CD14-positive monocyte (primary cell): ENCODE measurements around the gene FAM184A. TPM values are rescaled to one million over a fixed set of nuclear protein-coding genes. Genes with fewer than 3 reads are reported as not detected.

Experiments used
- DNase-seq, 3 donors: peaks; one replicate each; pipeline ENCODE4 v3.0.0-alpha.2; 2011 to 2022
- H2AFZ ChIP-seq: 2 replicates; pipeline ENCODE4 v1.6.0; 2012; ENCODE audit warnings: mild to moderate bottlenecking, low read depth, low read length, inconsistent platforms; ENCODE audit not compliant: insufficient read depth, poor library complexity, severe bottlenecking
- H3K27ac ChIP-seq, 2 donors: 1 replicate in 1 of 2; 2 replicates in 1 of 2; pipeline ENCODE4 v1.5.1; 2012 to 2013; ENCODE audit warnings: low read length in 2 of 2, control low read depth in 1 of 2, inconsistent platforms in 1 of 2, low read depth in 1 of 2, mild to moderate bottlenecking in 1 of 2
- H3K27me3 ChIP-seq, 2 donors: one replicate each; pipeline versions ENCODE4 v1.6.0 to v1.6.1; 2011 to 2013; ENCODE audit warnings: low read length in 2 of 2; ENCODE audit not compliant: control insufficient read depth in 2 of 2, insufficient read depth in 2 of 2
- H3K36me3 ChIP-seq, 2 donors: replicated peaks in 1 of 2; 1 replicate in 1 of 2; 2 replicates in 1 of 2; pipeline versions ENCODE4 v1.5.1 to v1.6.1; 2012 to 2013; ENCODE audit warnings: low read length in 2 of 2, control low read depth in 1 of 2, inconsistent platforms in 1 of 2, mild to moderate bottlenecking in 1 of 2; ENCODE audit not compliant: insufficient read depth in 2 of 2, control insufficient read depth in 1 of 2
- H3K4me1 ChIP-seq, 2 donors: 1 replicate in 1 of 2; 2 replicates in 1 of 2; pipeline versions ENCODE4 v1.5.1 to v1.6.1; 2012 to 2013; ENCODE audit warnings: low read length in 2 of 2, control low read depth in 1 of 2, inconsistent platforms in 1 of 2, mild to moderate bottlenecking in 1 of 2, moderate library complexity in 1 of 2; ENCODE audit not compliant: insufficient read depth in 2 of 2, control insufficient read depth in 1 of 2
- H3K4me2 ChIP-seq: replicated peaks from 2 replicates; pipeline ENCODE3; 2012; ENCODE audit warnings: low read length, moderate library complexity, mild to moderate bottlenecking; ENCODE audit not compliant: poor library complexity, severe bottlenecking; ENCODE audit errors: extremely low read depth
- H3K4me3 ChIP-seq, 3 experiments: fragments of 200-600 bp in 1 of 3; sonication (generic) in 1 of 3; replicated peaks in 1 of 3; 1 replicate in 2 of 3; 2 replicates in 1 of 3; pipeline ENCODE4 v1.5.1; 2011 to 2013; ENCODE audit warnings: low read length in 3 of 3, mild to moderate bottlenecking in 3 of 3, control low read depth in 2 of 3, low read depth in 2 of 3, inconsistent platforms in 1 of 3, moderate library complexity in 1 of 3
- H3K79me2 ChIP-seq: 2 replicates; pipeline ENCODE4 v1.6.0; 2012; ENCODE audit warnings: mild to moderate bottlenecking, control low read depth, inconsistent platforms, low read length, moderate library complexity; ENCODE audit not compliant: insufficient read depth
- H3K9ac ChIP-seq: 2 replicates; pipeline ENCODE4 v1.6.0; 2017; ENCODE audit warnings: low read length, mild to moderate bottlenecking; ENCODE audit not compliant: insufficient read depth, poor library complexity, severe bottlenecking
- H3K9me3 ChIP-seq, 2 donors: replicated peaks in 1 of 2; 1 replicate in 1 of 2; 2 replicates in 1 of 2; pipeline versions ENCODE4 v1.5.1 to v1.6.1; 2012 to 2013; ENCODE audit warnings: low read length in 2 of 2, control low read depth in 1 of 2; ENCODE audit not compliant: control insufficient read depth in 1 of 2, insufficient read depth in 1 of 2
- H4K20me1 ChIP-seq: 2 replicates; pipeline ENCODE4 v1.6.0; 2012; ENCODE audit warnings: mild to moderate bottlenecking, low read length, control low read depth, moderate library complexity; ENCODE audit not compliant: insufficient read depth
- H3K27ac Mint-ChIP-seq, 7 donors: one replicate each; pipeline ENCODE4 v1.8.0; 2020; ENCODE audit warnings: mild to moderate bottlenecking in 7 of 7, mixed read lengths in 7 of 7, moderate library complexity in 6 of 7, inconsistent platforms in 2 of 7
- H3K27me3 Mint-ChIP-seq, 3 donors: one replicate each; pipeline ENCODE4 v1.8.0; 2021 to 2022; ENCODE audit warnings: low read depth in 3 of 3, mild to moderate bottlenecking in 3 of 3, mixed read lengths in 3 of 3, moderate library complexity in 3 of 3, inconsistent platforms in 1 of 3
- H3K36me3 Mint-ChIP-seq, 2 donors: one replicate each; pipeline ENCODE4 v1.8.0; 2020; ENCODE audit warnings: mixed read lengths in 2 of 2, inconsistent platforms in 1 of 2, mild to moderate bottlenecking in 1 of 2
- H3K4me1 Mint-ChIP-seq: one replicate; pipeline ENCODE4 v1.8.0; 2020; ENCODE audit warnings: mild to moderate bottlenecking, mixed read lengths
- H3K4me3 Mint-ChIP-seq, 2 donors: one replicate each; pipeline ENCODE4 v1.8.0; 2020; ENCODE audit warnings: mild to moderate bottlenecking in 2 of 2, mixed read lengths in 2 of 2, moderate library complexity in 1 of 2
- H3K9me3 Mint-ChIP-seq, 7 donors: one replicate each; pipeline ENCODE4 v1.8.0; 2020 to 2022; ENCODE audit warnings: mixed read lengths in 7 of 7, mild to moderate bottlenecking in 6 of 7, moderate library complexity in 6 of 7, inconsistent platforms in 2 of 7
- CTCF ChIP-seq: fragments of 200-600 bp; IDR thresholded peaks from one replicate; pipeline ENCODE4 v1.8.0; 2022; ENCODE audit warnings: antibody characterized with exemption, mild to moderate bottlenecking
- WGBS: methylation state at CpG from one replicate; pipeline ENCODE4 v1.1.5; 2013; ENCODE audit warnings: missing lambda C conversion rate; ENCODE audit not compliant: insufficient coverage; 5-methylcytosine and 5-hydroxymethylcytosine counted together
- intact Hi-C, 2 donors: fragments of 100-400 bp; cut with micrococcal nuclease; formaldehyde crosslinking; loops; one replicate each; pipeline versions ENCODE4 v1.15.0 to v1.15.1; 2023
- polyA plus RNA-seq, 3 donors: library from polyadenylated mRNA; depleted of rRNA in 1 of 3; unstranded in 2 of 3; stranded (reverse) in 1 of 3; fragments of 300-500 nt in 2 of 3; fragments of >200 nt in 1 of 3; fragmentation: Illumina TruSeq in 2 of 3; gene quantifications; 1 replicate in 2 of 3; 2 replicates in 1 of 3; pipeline ENCODE4 v1.2.3, GENCODE V29; 2012 to 2021

FAM184A gene
- polyA plus RNA-seq, 3 donors = not detected

- Mint-ChIP-seq H3K27me3 (peaks cover 0 to 1% (median 0%) of the 10 kb centered on the region in 3 donors), H3K4me1 (no peaks in the 10 kb centered on the region), H3K36me3 (no peaks in the 10 kb centered on the region), H3K4me3 (no peak overlapping the region), H3K9me3 (peaks cover 0 to 2% (median 0%) of the 10 kb centered on the region in 7 donors), H3K27ac (no peak overlapping the region)
- WGBS = 69% methylated on average over 2 of the region's 6 CpGs
- H3K4me3 ChIP-seq = no peak overlapping the region
- no peak for TF ChIP-seq CTCF
- no peak overlapping the region for H3K4me2 ChIP-seq
- no peaks in the 10 kb centered on the region for H3K9me3 ChIP-seq
- no peak for DNase-seq
- H4K20me1 ChIP-seq = no peaks in the 10 kb centered on the region
- no peak overlapping the region for H3K27ac ChIP-seq
- no peaks in the 10 kb centered on the region for H3K4me1 ChIP-seq
- no peaks in the 10 kb centered on the region for H3K27me3 ChIP-seq
- intact Hi-C loops = no loop called here
- H3K79me2 ChIP-seq = no peaks in the 10 kb centered on the region
- H2AFZ ChIP-seq = no peak overlapping the region
- H3K36me3 ChIP-seq = no peaks in the 10 kb centered on the region
- no peak overlapping the region for H3K9ac ChIP-seq
These were observed 43.0 kb downstream of the FAM184A start for GRCh38 chr6:119035459-119035858.

GRCh38 chr6:119034827-119035458 lies 43.5 kb downstream of the FAM184A start:
- intact Hi-C loops = no loop called here
- H3K9me3 Mint-ChIP-seq = peaks cover 0 to 2% (median 0%) of the 10 kb centered on the region in 7 donors
- no peaks in the 10 kb centered on the region for H3K4me1 Mint-ChIP-seq

More at GRCh38 chr6:119034827-119035458, 43.5 kb downstream of the FAM184A start:
- H3K9me3 ChIP-seq = no peaks in the 10 kb centered on the region
- H3K27ac Mint-ChIP-seq = no peak overlapping the region
- no peaks in the 10 kb centered on the region for H3K27me3 ChIP-seq
- H3K4me1 ChIP-seq = no peaks in the 10 kb centered on the region
- no peak for TF ChIP-seq CTCF
- H3K79me2 ChIP-seq = no peaks in the 10 kb centered on the region
- no peak overlapping the region for H3K4me2 ChIP-seq
- no peaks in the 10 kb centered on the region for H3K36me3 ChIP-seq
- no peak overlapping the region for H2AFZ ChIP-seq
- no peak for DNase-seq
- no peak overlapping the region for H3K4me3 ChIP-seq
- WGBS = 100% methylated on average over 2 of the region's 6 CpGs
- H3K36me3 Mint-ChIP-seq = no peaks in the 10 kb centered on the region
- no peak overlapping the region for H3K9ac ChIP-seq
- no peak overlapping the region for H3K4me3 Mint-ChIP-seq
- no peak overlapping the region for H3K27ac ChIP-seq
- no peaks in the 10 kb centered on the region for H4K20me1 ChIP-seq
- peaks cover 0 to 1% (median 0%) of the 10 kb centered on the region in 3 donors for H3K27me3 Mint-ChIP-seq
